Tibial nerve (tissue), 4 donors: ENCODE measurements around the gene FHAD1. TPM values are rescaled to one million over a fixed set of nuclear protein-coding genes. Genes with fewer than 3 reads are reported as not detected.
A peak's percentile ranks its signal among the peaks of the same experiment; 100 is the strongest.

Experiments
- DNase-seq, 2 donors: peaks; one replicate each; pipeline ENCODE4 v3.0.0-alpha.2; 2019; ENCODE audit warnings: low spot score in 2 of 2
- H3K27ac ChIP-seq, 4 donors: fragments of 200-600 bp; sonication (generic) in 3 of 4; one replicate each; pipeline ENCODE4 v1.5.1; 2017 to 2019; ENCODE audit warnings: mild to moderate bottlenecking in 1 of 4
- H3K27me3 ChIP-seq, 2 donors: fragments of 200-600 bp; sonication (generic) in 1 of 2; one replicate each; pipeline versions ENCODE4 v1.5.1 to v1.6.0; 2017 to 2019
- H3K36me3 ChIP-seq, 3 donors: fragments of 200-600 bp; sonication (generic); one replicate each; pipeline ENCODE4 v1.5.1; 2018 to 2019
- H3K4me1 ChIP-seq, 4 donors: fragments of 200-600 bp; sonication (generic) in 3 of 4; one replicate each; pipeline ENCODE4 v1.5.1; 2017 to 2019
- H3K4me3 ChIP-seq, 4 donors: fragments of 200-600 bp; sonication (generic) in 3 of 4; one replicate each; pipeline ENCODE4 v1.5.1; 2017 to 2019; ENCODE audit warnings: mild to moderate bottlenecking in 1 of 4, moderate library complexity in 1 of 4
- H3K9me3 ChIP-seq, 4 donors: fragments of 200-600 bp; sonication (generic) in 3 of 4; one replicate each; pipeline ENCODE4 v1.5.1; 2017 to 2019
- EP300 ChIP-seq, 2 donors: sonication (generic); formaldehyde crosslinking; IDR thresholded peaks; one replicate each; pipeline ENCODE4 v1.6.1; 2017; ENCODE audit warnings: antibody characterized with exemption in 2 of 2, mild to moderate bottlenecking in 1 of 2
- POLR2A ChIP-seq, 2 donors: fragments of 450-650 bp; IDR thresholded peaks; one replicate each; pipeline ENCODE4 v1.6.1; 2017; ENCODE audit warnings: antibody characterized with exemption in 2 of 2, mild to moderate bottlenecking in 2 of 2, moderate library complexity in 2 of 2
- WGBS, 2 donors: methylation state at CpG; one replicate each; pipeline ENCODE4 v1.1.5; 2018; 5-methylcytosine and 5-hydroxymethylcytosine counted together
- total RNA-seq, 4 donors: library from RNA; depleted of rRNA; stranded (reverse); fragments of >200 nt; gene quantifications; one replicate each; pipeline ENCODE4 v1.1.0, GENCODE V29; 2016
- TF ChIP-seq, protein P1 (sequence below), 5 experiments: fragments of 200-600 bp in 3 of 5; fragments of 450-650 bp in 2 of 5; sonication (generic) in 3 of 5; IDR thresholded peaks; one replicate each; pipeline ENCODE4 v1.5.1; 2016 to 2019; ENCODE audit warnings: antibody characterized with exemption in 5 of 5, mild to moderate bottlenecking in 3 of 5, moderate library complexity in 2 of 5

The FHAD1 gene
- total RNA-seq, 4 donors from 2014 or later: 0.30 to 0.63 TPM; not detected in 2

- no peaks in the 10 kb centered on the region for H3K36me3 ChIP-seq
- WGBS, 2 donors: 72 to 85% methylated on average over 2 of the region's 2 CpGs
- H3K4me1 ChIP-seq: peaks cover 0 to 5% (median 0%) of the 10 kb centered on the region in 4 donors
- H3K27ac ChIP-seq: no peak overlapping the region
- DNase-seq: no peak
- peaks cover 0 to 11% (median 0%) of the 10 kb centered on the region in 4 donors for H3K9me3 ChIP-seq
- no peak overlapping the region for H3K4me3 ChIP-seq
- no peak for TF ChIP-seq EP300 (IDR thresholded peaks at IDR 0.05)
- TF ChIP-seq, protein P1, sequence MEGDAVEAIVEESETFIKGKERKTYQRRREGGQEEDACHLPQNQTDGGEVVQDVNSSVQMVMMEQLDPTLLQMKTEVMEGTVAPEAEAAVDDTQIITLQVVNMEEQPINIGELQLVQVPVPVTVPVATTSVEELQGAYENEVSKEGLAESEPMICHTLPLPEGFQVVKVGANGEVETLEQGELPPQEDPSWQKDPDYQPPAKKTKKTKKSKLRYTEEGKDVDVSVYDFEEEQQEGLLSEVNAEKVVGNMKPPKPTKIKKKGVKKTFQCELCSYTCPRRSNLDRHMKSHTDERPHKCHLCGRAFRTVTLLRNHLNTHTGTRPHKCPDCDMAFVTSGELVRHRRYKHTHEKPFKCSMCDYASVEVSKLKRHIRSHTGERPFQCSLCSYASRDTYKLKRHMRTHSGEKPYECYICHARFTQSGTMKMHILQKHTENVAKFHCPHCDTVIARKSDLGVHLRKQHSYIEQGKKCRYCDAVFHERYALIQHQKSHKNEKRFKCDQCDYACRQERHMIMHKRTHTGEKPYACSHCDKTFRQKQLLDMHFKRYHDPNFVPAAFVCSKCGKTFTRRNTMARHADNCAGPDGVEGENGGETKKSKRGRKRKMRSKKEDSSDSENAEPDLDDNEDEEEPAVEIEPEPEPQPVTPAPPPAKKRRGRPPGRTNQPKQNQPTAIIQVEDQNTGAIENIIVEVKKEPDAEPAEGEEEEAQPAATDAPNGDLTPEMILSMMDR (IDR thresholded peaks at IDR 0.05): no peak
- TF ChIP-seq POLR2A (IDR thresholded peaks at IDR 0.05): no peak
- H3K27me3 ChIP-seq: no peaks in the 10 kb centered on the region
Observed at GRCh38 chr1:15264769-15265168, 17.7 kb downstream of the FHAD1 start.

- no peaks in the 10 kb centered on the region for H3K36me3 ChIP-seq
- 71 to 74% methylated on average over 7 of the region's 7 CpGs for WGBS, 2 donors
- DNase-seq: no peak
- H3K27ac ChIP-seq: no peak overlapping the region
- TF ChIP-seq POLR2A (IDR thresholded peaks at IDR 0.05): no peak
- TF ChIP-seq, protein P1 (IDR thresholded peaks at IDR 0.05): no peak
- TF ChIP-seq EP300 (IDR thresholded peaks at IDR 0.05): no peak
- H3K9me3 ChIP-seq: no peaks in the 10 kb centered on the region
- peaks cover 0 to 3% of the 10 kb centered on the region in 2 donors for H3K27me3 ChIP-seq
- H3K4me3 ChIP-seq: no peak overlapping the region
- H3K4me1 ChIP-seq: peaks cover 0 to 7% (median 0%) of the 10 kb centered on the region in 4 donors
Observed at GRCh38 chr1:15271196-15271595, 24.2 kb downstream of the FHAD1 start.

DNA sequence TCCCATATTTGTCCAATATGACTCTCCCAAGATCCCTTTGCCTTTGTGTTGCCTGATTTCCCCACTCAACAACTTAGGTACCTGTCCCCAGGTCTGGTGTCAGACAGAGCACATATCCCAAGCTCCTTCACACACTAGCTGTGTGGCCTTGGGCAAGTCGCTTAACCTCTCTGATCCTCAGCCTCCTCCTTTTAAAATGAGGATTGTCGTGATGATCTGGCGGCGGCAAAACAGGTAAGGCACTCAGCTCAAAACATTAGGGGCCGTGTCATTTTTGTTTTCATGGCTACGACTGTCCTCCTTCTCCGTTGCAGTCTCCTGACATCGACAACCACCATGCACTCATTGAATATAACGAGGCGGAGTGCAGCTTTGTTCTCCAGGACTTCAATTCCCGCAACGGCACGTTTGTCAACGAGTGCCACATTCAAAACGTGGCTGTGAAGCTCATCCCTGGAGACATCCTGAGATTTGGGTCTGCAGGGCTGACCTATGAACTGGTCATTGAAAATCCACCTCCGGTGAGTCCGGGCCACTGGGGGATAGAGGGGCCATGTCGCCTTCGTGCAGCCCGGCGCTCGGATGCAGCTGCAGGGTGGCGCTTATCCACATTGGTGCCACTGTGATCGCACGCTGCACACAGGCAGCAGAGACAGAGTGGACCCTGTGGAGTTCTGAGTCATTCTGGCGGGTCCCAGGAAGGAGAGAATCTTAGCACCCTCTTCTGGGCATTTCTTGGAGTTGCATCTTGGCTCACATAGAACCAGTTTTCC lies 25.2 kb downstream of the FHAD1 start:
- no peaks in the 10 kb centered on the region for H3K9me3 ChIP-seq
- DNase-seq: peak in 1 of 2 donors; percentile 61
- H3K4me3 ChIP-seq: no peak overlapping the region
- H3K36me3 ChIP-seq: no peaks in the 10 kb centered on the region
- H3K27ac ChIP-seq: no peak overlapping the region
- TF ChIP-seq EP300 (IDR thresholded peaks at IDR 0.05): peak in 1 of 2 donors; percentile 37
- TF ChIP-seq POLR2A (IDR thresholded peaks at IDR 0.05): no peak
- TF ChIP-seq, protein P1 (IDR thresholded peaks at IDR 0.05): peak; percentile 51 to 76 (median 56)
- WGBS, 2 donors: 34 to 49% methylated on average over 20 to 26 of the region's 26 CpGs
- H3K27me3 ChIP-seq: peaks cover 0 to 3% of the 10 kb centered on the region in 2 donors
- H3K4me1 ChIP-seq: peaks cover 0 to 7% (median 0%) of the 10 kb centered on the region in 4 donors

DNA sequence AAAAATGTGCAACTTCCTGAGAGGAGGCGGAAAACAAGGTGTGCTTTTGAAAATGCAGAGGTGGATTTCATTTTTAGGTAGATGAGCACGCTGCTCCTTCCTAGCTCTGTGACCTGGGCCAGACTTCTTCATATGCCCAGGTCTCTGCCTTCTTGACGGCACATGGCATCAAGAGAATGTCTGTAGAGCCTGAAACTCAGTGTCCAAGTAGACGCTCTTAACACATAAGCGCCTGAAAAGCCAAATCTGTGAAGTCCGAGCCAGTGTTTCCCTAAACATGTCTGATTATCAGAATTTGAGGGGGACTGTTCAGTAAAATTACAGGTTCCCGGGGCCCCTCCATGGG lies 25.7 kb downstream of the FHAD1 start:
- 30 to 43% methylated on average over 7 of the region's 7 CpGs for WGBS, 2 donors
- H3K27ac ChIP-seq: no peak overlapping the region
- TF ChIP-seq, protein P1 (IDR thresholded peaks at IDR 0.05): no peak
- TF ChIP-seq EP300 (IDR thresholded peaks at IDR 0.05) (no peak), POLR2A (IDR thresholded peaks at IDR 0.05) (no peak)
- H3K36me3 ChIP-seq: no peaks in the 10 kb centered on the region
- H3K27me3 ChIP-seq: peaks cover 0 to 3% of the 10 kb centered on the region in 2 donors
- no peak overlapping the region for H3K4me3 ChIP-seq
- H3K4me1 ChIP-seq: peaks cover 0 to 7% (median 0%) of the 10 kb centered on the region in 4 donors
- H3K9me3 ChIP-seq: no peaks in the 10 kb centered on the region
- no peak for DNase-seq

DNA sequence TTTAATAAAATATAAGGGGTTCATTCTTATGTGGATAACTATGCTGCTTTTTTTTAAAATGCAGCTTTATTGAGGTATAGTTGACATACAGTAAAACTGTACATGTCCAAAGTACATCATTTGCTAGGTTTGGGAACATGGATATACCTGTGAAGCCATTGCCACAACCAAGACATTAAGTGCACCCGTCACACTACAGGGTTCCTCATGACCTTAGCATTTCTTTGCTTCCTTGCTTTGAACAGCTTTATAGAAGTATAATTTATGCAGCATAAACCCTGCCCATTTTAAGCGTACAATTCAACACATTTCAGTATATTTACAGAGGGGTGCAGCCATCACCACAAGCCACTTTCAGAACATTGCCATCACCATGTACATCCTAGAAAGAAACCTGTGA lies 26.3 kb downstream of the FHAD1 start:
- no peaks in the 10 kb centered on the region for H3K9me3 ChIP-seq
- WGBS, 2 donors: 50 to 80% methylated on average over 2 of the region's 2 CpGs
- no peak for DNase-seq
- H3K27me3 ChIP-seq: peaks cover 0 to 3% of the 10 kb centered on the region in 2 donors
- no peak overlapping the region for H3K4me3 ChIP-seq
- peaks cover 0 to 7% (median 0%) of the 10 kb centered on the region in 4 donors for H3K4me1 ChIP-seq
- TF ChIP-seq POLR2A (IDR thresholded peaks at IDR 0.05) (no peak), EP300 (IDR thresholded peaks at IDR 0.05) (no peak)
- TF ChIP-seq, protein P1 (IDR thresholded peaks at IDR 0.05): no peak
- no peak overlapping the region for H3K27ac ChIP-seq
- no peaks in the 10 kb centered on the region for H3K36me3 ChIP-seq
